Esophagus muscularis mucosa (tissue), 3 donors: Measurements from ENCODE around the gene TAF5L.

Source experiments
- CTCF ChIP-seq, 3 experiments: fragments of 200-600 bp in 2 of 3; fragments of 450-650 bp in 1 of 3; sonication (generic) in 2 of 3; IDR thresholded peaks; one replicate each; pipeline ENCODE4 v1.5.1; 2017 to 2019; ENCODE audit warnings: antibody characterized with exemption in 3 of 3, mild to moderate bottlenecking in 2 of 3, moderate library complexity in 1 of 3
- EP300 ChIP-seq: sonication (generic); formaldehyde crosslinking; IDR thresholded peaks from one replicate; pipeline ENCODE4 v1.6.1; 2017; ENCODE audit warnings: antibody characterized with exemption

- no peak for TF ChIP-seq CTCF (IDR thresholded peaks at IDR 0.05)
- TF ChIP-seq EP300 = no peak
Observed at GRCh38 chr1:229636042-229636441, 10.1 kb upstream of the TAF5L start.
